Measurements from ENCODE around the gene GRM4. TPM values are rescaled to one million over a fixed set of nuclear protein-coding genes. Genes with fewer than 3 reads are reported as not detected.

Gene GRM4
- total RNA-seq, 1 experiment from 2014 or later: 5.6 TPM

GRCh38 chr6:34151321-34152041 is 5.6 kb upstream of the GRM4 start:
- no peak overlapping the region for H3K56ac ChIP-seq (ENCODE audit: insufficient read length, low read depth, low read length)
- H2AFZ ChIP-seq (ENCODE audit: low read length): no peak overlapping the region
- no peaks in the 10 kb centered on the region for H3K79me1 ChIP-seq (ENCODE audit: insufficient read depth, low read depth, low read length, poor library complexity, severe bottlenecking)
- peak overlapping the region in 1 of 2 experiments; percentile 9; a peak in 1 of 5 replicates for H3K4me3 Mint-ChIP-seq
- H2BK5ac ChIP-seq (ENCODE audit: insufficient read length, low read length): no peak overlapping the region
- no peak overlapping the region for H3K23ac ChIP-seq (ENCODE audit: insufficient read length, low read depth, low read length)
- no peak overlapping the region for H3K27ac Mint-ChIP-seq
- no CpG with 5 or more reads among the region's 21 CpGs for WGBS (ENCODE audit: extremely low coverage, insufficient read length, low lambda C conversion rate)
- peaks cover 87% of the 10 kb centered on the region for H3K27me3 Mint-ChIP-seq (ENCODE audit: low read depth)
- H3K9ac ChIP-seq (ENCODE audit: extremely low read depth, insufficient read length, low read length): no peak overlapping the region
- no peak overlapping the region for H2BK12ac ChIP-seq (ENCODE audit: insufficient read length, low read depth, low read length)
- H4K91ac ChIP-seq (ENCODE audit: insufficient read length, low read depth, low read length): no peak overlapping the region
- H3T11ph ChIP-seq (ENCODE audit: low read length): no peak overlapping the region
- H3K27ac ChIP-seq (ENCODE audit: insufficient read length, low read depth, low read length): no peak overlapping the region
- H4K5ac ChIP-seq (ENCODE audit: insufficient read length, low read depth, low read length): no peak overlapping the region
- peaks cover 11% of the 10 kb centered on the region; the same call in 1 of the 2 replicates for H3K27me3 ChIP-seq (ENCODE audit: insufficient read depth, low read length)
- DNase-seq: peak; percentile 83
- no peak overlapping the region for H3K14ac ChIP-seq (ENCODE audit: insufficient read depth, low read length)
- no peak overlapping the region for H2BK120ac ChIP-seq (ENCODE audit: low read depth, low read length, poor library complexity, severe bottlenecking)
- H4K20me1 ChIP-seq (ENCODE audit: control insufficient read depth, insufficient read depth, insufficient read length): no peaks in the 10 kb centered on the region
- H2BK15ac ChIP-seq (ENCODE audit: low read depth, low read length): no peak overlapping the region
- no peaks in the 10 kb centered on the region for H3K79me2 ChIP-seq (ENCODE audit: insufficient read depth, low read length)
- peaks cover 4% of the 10 kb centered on the region for H3K23me2 ChIP-seq (ENCODE audit: insufficient read length, low read depth, low read length, poor library complexity, severe bottlenecking)
- H3K4me1 Mint-ChIP-seq: peaks cover 40 to 50% of the 10 kb centered on the region in 2 experiments
- H2BK20ac ChIP-seq (ENCODE audit: low read depth, low read length, poor library complexity, severe bottlenecking): no peak overlapping the region
- H3K9me3 Mint-ChIP-seq: no peaks in the 10 kb centered on the region; a peak in 1 of 5 replicates
- no peak overlapping the region for H3K18ac ChIP-seq (ENCODE audit: insufficient read length, low read depth, low read length)
- no peaks in the 10 kb centered on the region; a peak in 1 of 7 replicates for H3K36me3 Mint-ChIP-seq (ENCODE audit: insufficient read depth in 1 of 3, low read depth in 3 of 3)
- H3K4me2 ChIP-seq (ENCODE audit: insufficient read depth, insufficient read length, low read length): no peak overlapping the region
- no peaks in the 10 kb centered on the region for H3K9me3 ChIP-seq (ENCODE audit: control insufficient read depth, low read depth, low read length)
- no peak overlapping the region for H3K4ac ChIP-seq (ENCODE audit: low read depth, low read length)
- H4K8ac ChIP-seq (replicated peaks; ENCODE audit: insufficient read length, low read depth, low read length): no peak overlapping the region
- no peak overlapping the region for H2AK5ac ChIP-seq (ENCODE audit: insufficient read length, low read length)
- H3K4me1 ChIP-seq (ENCODE audit: insufficient read depth, low read length): peaks cover 16% of the 10 kb centered on the region
- peak; percentile 47; the same call in 2 of the 3 replicates for TF ChIP-seq CTCF (conservative IDR thresholded peaks at IDR 0.05)

Measured in H9 (cell line).